Neuronal stem cell (in vitro differentiated cells): Measurements from ENCODE around the gene GIT2.

Source experiments
- DNase-seq: peaks from one replicate; pipeline ENCODE4 v3.0.0-alpha.2; 2013; ENCODE audit warnings: low spot score
- H2AFZ ChIP-seq: one replicate; pipeline ENCODE4 v1.6.1; 2013; ENCODE audit warnings: mild to moderate bottlenecking, low read length, inconsistent platforms
- H2AK5ac ChIP-seq: 2 replicates; pipeline ENCODE4 v1.6.1; 2013; ENCODE audit warnings: low read depth, mild to moderate bottlenecking, inconsistent platforms, low read length, moderate library complexity, mixed read lengths
- H2BK120ac ChIP-seq: 2 replicates; pipeline ENCODE4 v1.6.1; 2013; ENCODE audit warnings: low read depth, mild to moderate bottlenecking, inconsistent platforms, low read length, moderate library complexity, mixed read lengths
- H2BK12ac ChIP-seq: one replicate; pipeline ENCODE4 v1.6.1; 2013; ENCODE audit warnings: low read length, inconsistent platforms
- H2BK15ac ChIP-seq: 2 replicates; pipeline ENCODE4 v1.6.1; 2013; ENCODE audit warnings: mild to moderate bottlenecking, low read length, inconsistent platforms, mixed read lengths
- H2BK5ac ChIP-seq: one replicate; pipeline ENCODE4 v1.6.1; 2013; ENCODE audit warnings: inconsistent platforms, mild to moderate bottlenecking, low read length, moderate library complexity
- H3K14ac ChIP-seq: one replicate; pipeline ENCODE4 v1.6.1; 2013; ENCODE audit warnings: low read length, inconsistent platforms
- H3K18ac ChIP-seq: 2 replicates; pipeline ENCODE4 v1.6.1; 2013; ENCODE audit warnings: low read length, inconsistent platforms
- H3K23ac ChIP-seq: 2 replicates; pipeline ENCODE4 v1.6.1; 2013; ENCODE audit warnings: low read depth, mild to moderate bottlenecking, mixed read lengths, low read length, inconsistent platforms; ENCODE audit not compliant: poor library complexity
- H3K27ac ChIP-seq: replicated peaks from 3 replicates; pipeline ENCODE4 v1.5.1; 2013; ENCODE audit warnings: low read length, inconsistent platforms
- H3K27me3 ChIP-seq, 3 experiments: 2 replicates each; pipeline ENCODE4 v1.6.1; 2013; ENCODE audit warnings: low read length in 3 of 3, mild to moderate bottlenecking in 2 of 3, inconsistent platforms in 1 of 3, low read depth in 1 of 3, mixed read lengths in 1 of 3, moderate library complexity in 1 of 3; ENCODE audit not compliant: control insufficient read depth in 3 of 3, insufficient read depth in 3 of 3
- H3K36me3 ChIP-seq, 2 donors: replicated peaks in 1 of 2; 2 replicates each; pipeline ENCODE4 v1.6.1; 2013; ENCODE audit warnings: low read length in 2 of 2; ENCODE audit not compliant: control insufficient read depth in 2 of 2, insufficient read depth in 2 of 2
- H3K4ac ChIP-seq: 2 replicates; pipeline ENCODE4 v1.6.1; 2013; ENCODE audit warnings: inconsistent platforms, mild to moderate bottlenecking, low read length, moderate library complexity
- H3K4me1 ChIP-seq, 2 donors: 1 replicate in 1 of 2; 2 replicates in 1 of 2; pipeline ENCODE4 v1.6.1; 2013; ENCODE audit warnings: low read length in 2 of 2, low read depth in 1 of 2; ENCODE audit not compliant: control insufficient read depth in 2 of 2, insufficient read depth in 1 of 2
- H3K4me2 ChIP-seq: one replicate; pipeline ENCODE4 v1.6.1; 2013; ENCODE audit warnings: mild to moderate bottlenecking, low read length, inconsistent platforms; ENCODE audit not compliant: insufficient read depth, poor library complexity, severe bottlenecking
- H3K4me3 ChIP-seq, 2 donors: 2 replicates each; pipeline ENCODE4 v1.5.1; 2013; ENCODE audit warnings: low read length in 2 of 2, mild to moderate bottlenecking in 2 of 2, inconsistent platforms in 1 of 2, moderate library complexity in 1 of 2
- H3K79me1 ChIP-seq: one replicate; pipeline ENCODE4 v1.6.1; 2013; ENCODE audit warnings: low read depth, mild to moderate bottlenecking, inconsistent platforms, low read length, moderate library complexity
- H3K9ac ChIP-seq: one replicate; pipeline ENCODE4 v1.6.1; 2013; ENCODE audit warnings: mild to moderate bottlenecking, low read depth, low read length, inconsistent platforms; ENCODE audit not compliant: poor library complexity
- H3K9me3 ChIP-seq, 2 donors: replicated peaks in 1 of 2; 2 replicates each; pipeline versions ENCODE3 to v1.6.1; 2013; ENCODE audit warnings: low read length in 2 of 2, mild to moderate bottlenecking in 2 of 2, inconsistent platforms in 1 of 2, low read depth in 1 of 2, mixed read lengths in 1 of 2, moderate library complexity in 1 of 2; ENCODE audit not compliant: control insufficient read depth in 2 of 2, insufficient read depth in 1 of 2
- H4K8ac ChIP-seq: one replicate; pipeline ENCODE4 v1.6.1; 2013; ENCODE audit warnings: low read depth, mild to moderate bottlenecking, inconsistent platforms, low read length, moderate library complexity
- H4K91ac ChIP-seq: one replicate; pipeline ENCODE4 v1.6.1; 2013; ENCODE audit warnings: low read length, low read depth, mild to moderate bottlenecking, inconsistent platforms; ENCODE audit not compliant: poor library complexity
- WGBS, 2 donors: extraction: QIAGEN DNeasy Blood & Tissue Kit; methylation state at CpG; one replicate each; pipeline ENCODE4 v1.1.7; 2013; ENCODE audit warnings: missing lambda C conversion rate in 2 of 2, mixed read lengths in 1 of 2; ENCODE audit not compliant: insufficient read length in 2 of 2, insufficient replicate concordance in 1 of 2; ENCODE audit errors: extremely low coverage in 2 of 2; 5-methylcytosine and 5-hydroxymethylcytosine counted together

GIT2 gene

DNA sequence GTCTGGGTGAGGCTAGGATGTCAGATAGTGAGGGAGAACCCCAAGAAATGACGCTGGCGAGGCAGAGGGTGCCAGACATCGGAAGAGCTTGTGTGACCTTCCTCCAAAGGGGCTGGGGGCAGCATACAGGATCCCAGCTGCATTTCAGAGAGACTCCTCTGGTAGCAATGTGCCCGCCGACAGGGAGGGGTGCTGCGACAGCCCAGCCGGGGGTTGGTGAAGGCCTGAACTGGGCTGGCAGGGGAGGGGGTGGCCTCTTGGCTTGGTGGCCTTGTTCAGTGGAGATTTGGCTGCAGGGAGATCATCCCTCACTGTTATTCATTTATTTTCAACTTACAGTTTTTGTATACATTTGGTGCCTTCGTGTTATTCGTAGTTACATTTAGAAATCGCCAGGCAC is 90.9 kb downstream of the GIT2 start:
- H2BK15ac ChIP-seq = no peak overlapping the region
- no peak overlapping the region for H2BK12ac ChIP-seq
- H4K8ac ChIP-seq = no peak overlapping the region
- no peak overlapping the region for H2AFZ ChIP-seq
- H3K27ac ChIP-seq = no peak overlapping the region
- H3K9me3 ChIP-seq = no peaks in the 10 kb centered on the region
- H2BK120ac ChIP-seq = no peak overlapping the region
- WGBS, 2 donors = no CpG with 5 or more reads among the region's 10 CpGs
- no peak overlapping the region for H3K4me2 ChIP-seq
- no peak overlapping the region for H4K91ac ChIP-seq
- no peak overlapping the region for H3K4me3 ChIP-seq
- H3K18ac ChIP-seq = no peak overlapping the region
- no peak overlapping the region for H3K4ac ChIP-seq
- no peaks in the 10 kb centered on the region for H3K79me1 ChIP-seq
- H3K27me3 ChIP-seq = no peaks in the 10 kb centered on the region
- DNase-seq = no peak
- peaks cover 0 to 1% of the 10 kb centered on the region in 2 donors for H3K4me1 ChIP-seq
- H3K9ac ChIP-seq = no peak overlapping the region
- H2AK5ac ChIP-seq = no peak overlapping the region
- peak overlapping the region; percentile 77 for H2BK5ac ChIP-seq
- peaks cover 41 to 76% of the 10 kb centered on the region in 2 donors for H3K36me3 ChIP-seq
- H3K14ac ChIP-seq = no peak overlapping the region
- no peak overlapping the region for H3K23ac ChIP-seq

DNA sequence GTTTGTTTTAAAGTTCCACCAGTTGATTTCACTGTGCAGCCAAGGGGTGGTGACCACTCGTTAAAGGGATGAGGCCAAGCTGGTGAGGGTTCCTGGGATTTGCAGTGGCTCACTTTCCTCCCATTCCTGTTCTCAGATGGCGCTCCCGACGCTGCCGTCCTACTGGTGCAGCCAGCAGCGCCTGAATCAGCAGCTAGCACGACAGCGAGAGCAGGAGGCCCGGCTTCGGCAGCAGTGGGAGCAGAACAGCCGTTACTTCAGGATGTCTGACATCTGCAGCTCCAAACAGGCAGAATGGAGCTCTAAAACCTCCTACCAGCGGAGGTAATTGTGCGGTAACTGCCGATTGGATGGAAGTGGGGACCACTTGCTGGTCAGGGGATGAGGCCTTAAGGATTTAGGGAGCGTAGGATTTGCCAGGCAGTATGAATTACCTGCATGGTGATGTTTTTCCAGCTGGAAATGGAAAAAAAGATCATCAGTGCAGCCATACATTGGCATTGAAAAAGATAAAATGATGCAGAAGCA is 93.2 kb downstream of the GIT2 start:
- Histone ChIP-seq H3K14ac (no peak overlapping the region), H3K27ac (no peak overlapping the region), H2BK15ac (no peak overlapping the region), H3K23ac (no peak overlapping the region), H3K9ac (no peak overlapping the region), H2BK120ac (no peak overlapping the region), H3K4ac (no peak overlapping the region), H2BK12ac (no peak overlapping the region), H3K27me3 (peaks cover 0 to under 1% (median 0%) of the 10 kb centered on the region in 3 experiments), H3K4me3 (no peak overlapping the region), H3K4me2 (no peak overlapping the region), H4K91ac (no peak overlapping the region), H2AFZ (no peak overlapping the region), H3K9me3 (no peaks in the 10 kb centered on the region), H3K36me3 (peaks cover 36 to 53% of the 10 kb centered on the region in 2 donors), H4K8ac (no peak overlapping the region), H2AK5ac (no peak overlapping the region), H3K4me1 (peaks cover 3 to 5% of the 10 kb centered on the region in 2 donors), H3K79me1 (no peaks in the 10 kb centered on the region), H2BK5ac (no peak overlapping the region), H3K18ac (no peak overlapping the region)
- no CpG with 5 or more reads among the region's 15 CpGs for WGBS, 2 donors
- DNase-seq = no peak

DNA sequence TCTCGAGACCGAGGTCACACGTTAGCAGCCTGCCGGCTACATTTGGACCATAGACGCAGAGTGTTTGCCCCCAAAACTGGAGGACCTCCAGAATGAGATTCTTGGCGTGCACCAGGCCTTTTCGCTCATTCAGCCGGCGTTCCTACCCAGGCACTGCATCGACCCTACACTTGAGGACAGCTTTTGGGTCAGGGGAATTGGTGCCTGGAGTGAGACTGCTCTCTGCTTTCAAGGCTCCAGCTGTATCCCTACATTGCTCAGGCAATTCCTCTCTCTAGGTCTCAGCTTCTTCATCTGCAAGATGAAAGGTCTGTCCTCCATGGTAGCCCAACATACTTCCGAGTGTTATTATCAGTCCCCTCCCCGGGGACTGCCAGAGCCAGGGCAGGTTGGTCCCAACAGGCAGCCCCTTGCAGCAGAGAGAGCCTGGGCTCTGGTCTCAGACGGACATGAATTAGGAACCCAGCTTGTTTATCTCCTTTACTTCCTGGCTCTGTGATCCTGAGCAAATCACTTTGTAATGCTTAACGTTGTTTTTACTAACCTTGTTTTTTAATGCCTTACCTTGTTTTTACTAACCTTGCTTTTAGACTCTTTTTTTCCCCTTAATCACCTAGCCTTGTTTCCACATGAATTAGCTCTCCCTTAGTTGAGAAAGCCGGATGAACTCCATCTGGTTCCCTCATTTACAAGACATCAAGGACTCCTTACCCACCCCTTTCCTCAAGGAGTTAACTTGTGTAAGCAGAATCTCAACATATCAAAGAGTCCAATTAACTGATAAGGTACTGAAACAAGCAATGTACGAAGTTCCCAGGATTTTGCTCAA is 95.2 kb downstream of the GIT2 start:
- peaks cover 3 to 5% of the 10 kb centered on the region in 2 donors for H3K4me1 ChIP-seq
- H3K9me3 ChIP-seq = no peaks in the 10 kb centered on the region
- H3K27ac ChIP-seq = peak overlapping the region; percentile 53
- H3K4me3 ChIP-seq = peak overlapping the region; percentile 66 to 93
- H2AK5ac ChIP-seq = no peak overlapping the region
- H3K4ac ChIP-seq = no peak overlapping the region
- H2BK12ac ChIP-seq = no peak overlapping the region
- peak overlapping the region; percentile 85 for H3K9ac ChIP-seq
- no peak overlapping the region for H2BK15ac ChIP-seq
- no peak overlapping the region for H2BK120ac ChIP-seq
- no peak overlapping the region for H2BK5ac ChIP-seq
- no peak overlapping the region for H4K8ac ChIP-seq
- DNase-seq = no peak
- peak overlapping the region; percentile 5 for H3K14ac ChIP-seq
- peaks cover 20 to 33% of the 10 kb centered on the region in 2 donors for H3K36me3 ChIP-seq
- H3K23ac ChIP-seq = no peak overlapping the region
- H3K4me2 ChIP-seq = peak overlapping the region; percentile 70
- H3K18ac ChIP-seq = peak overlapping the region; percentile 16
- H3K27me3 ChIP-seq = peaks cover 0 to 1% (median 0%) of the 10 kb centered on the region in 3 experiments
- no CpG with 5 or more reads among the region's 16 CpGs for WGBS, 2 donors
- peak overlapping the region; percentile 90 for H2AFZ ChIP-seq
- no peaks in the 10 kb centered on the region for H3K79me1 ChIP-seq
- H4K91ac ChIP-seq = no peak overlapping the region
